Fibroblast of the aortic adventitia (primary cell): ENCODE results near the gene RPRD1B. TPM values are rescaled to one million over a fixed set of nuclear protein-coding genes. Genes with fewer than 3 reads are reported as not detected.

Experiments used
- DNase-seq: peaks from one replicate; pipeline ENCODE4 v3.0.0-alpha.2; 2010; ENCODE audit warnings: low read depth
- H3K4me3 ChIP-seq: 2 replicates; pipeline ENCODE4 v1.5.1; 2011; ENCODE audit warnings: low read depth, mild to moderate bottlenecking, control low read depth, low read length, moderate library complexity
- CTCF ChIP-seq: IDR thresholded peaks from 2 replicates; pipeline ENCODE4 v1.5.1; 2011; ENCODE audit warnings: mild to moderate bottlenecking, low read length, control low read depth, inconsistent platforms; ENCODE audit not compliant: insufficient read depth
- total RNA-seq: library from RNA; depleted of rRNA; stranded (reverse); fragments of >200 nt; gene quantifications from 2 replicates; pipeline ENCODE4 v1.2.3, GENCODE V29; 2012; ENCODE audit warnings: low replicate concordance

RPRD1B gene
- total RNA-seq, 1 donor = 19.5 TPM

- no peak for TF ChIP-seq CTCF
- DNase-seq = no peak
- H3K4me3 ChIP-seq = no peak overlapping the region
Observed at GRCh38 chr20:38130687-38131587, 97.4 kb downstream of the RPRD1B start.

GRCh38 chr20:38131588-38132121 is 98.1 kb downstream of the RPRD1B start:
- no peak for DNase-seq
- no peak overlapping the region for H3K4me3 ChIP-seq
- TF ChIP-seq CTCF = no peak

GRCh38 chr20:38132156-38132909 is 98.8 kb downstream of the RPRD1B start:
- no peak for TF ChIP-seq CTCF
- no peak for DNase-seq
- H3K4me3 ChIP-seq = no peak overlapping the region

GRCh38 chr20:38132910-38133501 is 99.5 kb downstream of the RPRD1B start:
- H3K4me3 ChIP-seq = no peak overlapping the region
- DNase-seq = no peak

GRCh38 chr20:38133680-38134426 is 100.3 kb downstream of the RPRD1B start:
- no peak overlapping the region for H3K4me3 ChIP-seq
- DNase-seq = no peak
- TF ChIP-seq CTCF = no peak

More at GRCh38 chr20:38132910-38133501, 99.5 kb downstream of the RPRD1B start:
- no peak for TF ChIP-seq CTCF
